ENCODE results near the gene ARSK.

ARSK gene

GRCh38 chr5:95531491-95531890 lies 23.4 kb upstream of the ARSK start:
- H3K9me3 ChIP-seq, result no peaks in the 10 kb centered on the region
- no peaks in the 10 kb centered on the region for H3K27me3 ChIP-seq
- no peaks in the 10 kb centered on the region for H3K4me1 ChIP-seq (ENCODE audit: control insufficient read depth in 1 of 2, insufficient read depth in 1 of 2, low read depth in 1 of 2, low read length in 1 of 2)
- H3K27ac ChIP-seq, result no peak overlapping the region
- H3K4me3 ChIP-seq (ENCODE audit: low read depth in 1 of 2, low read length in 1 of 2), result no peak overlapping the region
- peaks cover 43% of the 10 kb centered on the region for H3K36me3 ChIP-seq
- TF ChIP-seq, protein P1, sequence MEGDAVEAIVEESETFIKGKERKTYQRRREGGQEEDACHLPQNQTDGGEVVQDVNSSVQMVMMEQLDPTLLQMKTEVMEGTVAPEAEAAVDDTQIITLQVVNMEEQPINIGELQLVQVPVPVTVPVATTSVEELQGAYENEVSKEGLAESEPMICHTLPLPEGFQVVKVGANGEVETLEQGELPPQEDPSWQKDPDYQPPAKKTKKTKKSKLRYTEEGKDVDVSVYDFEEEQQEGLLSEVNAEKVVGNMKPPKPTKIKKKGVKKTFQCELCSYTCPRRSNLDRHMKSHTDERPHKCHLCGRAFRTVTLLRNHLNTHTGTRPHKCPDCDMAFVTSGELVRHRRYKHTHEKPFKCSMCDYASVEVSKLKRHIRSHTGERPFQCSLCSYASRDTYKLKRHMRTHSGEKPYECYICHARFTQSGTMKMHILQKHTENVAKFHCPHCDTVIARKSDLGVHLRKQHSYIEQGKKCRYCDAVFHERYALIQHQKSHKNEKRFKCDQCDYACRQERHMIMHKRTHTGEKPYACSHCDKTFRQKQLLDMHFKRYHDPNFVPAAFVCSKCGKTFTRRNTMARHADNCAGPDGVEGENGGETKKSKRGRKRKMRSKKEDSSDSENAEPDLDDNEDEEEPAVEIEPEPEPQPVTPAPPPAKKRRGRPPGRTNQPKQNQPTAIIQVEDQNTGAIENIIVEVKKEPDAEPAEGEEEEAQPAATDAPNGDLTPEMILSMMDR (IDR thresholded peaks at IDR 0.05), result no peak

- Histone ChIP-seq H3K27me3 (no peaks in the 10 kb centered on the region), H3K4me3 (ENCODE audit: low read depth in 1 of 2, low read length in 1 of 2) (no peak overlapping the region), H3K36me3 (peaks cover 47% of the 10 kb centered on the region), H3K9me3 (no peaks in the 10 kb centered on the region), H3K27ac (no peak overlapping the region), H3K4me1 (ENCODE audit: control insufficient read depth in 1 of 2, insufficient read depth in 1 of 2, low read depth in 1 of 2, low read length in 1 of 2) (no peaks in the 10 kb centered on the region)
- TF ChIP-seq, protein P1 (IDR thresholded peaks at IDR 0.05), result no peak
These were observed 22.5 kb upstream of the ARSK start for GRCh38 chr5:95532415-95532814.

DNA sequence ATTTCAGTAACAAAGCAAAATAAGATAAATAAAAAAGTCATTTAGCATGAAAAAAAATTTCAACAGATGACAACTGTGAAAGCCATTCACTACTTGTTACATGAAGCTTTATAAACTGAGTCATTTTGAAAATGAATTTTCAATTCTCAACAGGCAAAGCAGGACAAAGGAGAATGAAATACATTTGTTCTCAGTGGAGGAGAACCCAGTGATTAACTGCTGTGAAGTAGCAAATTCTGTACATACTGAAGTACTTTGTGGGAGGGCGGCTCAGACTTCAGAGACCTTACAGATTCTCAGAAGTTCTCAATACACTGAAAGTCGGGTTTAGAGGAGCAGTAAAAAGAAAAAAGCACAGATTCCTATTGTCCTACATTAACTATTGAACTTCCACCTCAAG lies 21.8 kb upstream of the ARSK start:
- H3K4me3 ChIP-seq (ENCODE audit: low read depth in 1 of 2, low read length in 1 of 2), result no peak overlapping the region
- H3K4me1 ChIP-seq (ENCODE audit: control insufficient read depth in 1 of 2, insufficient read depth in 1 of 2, low read depth in 1 of 2, low read length in 1 of 2), result no peaks in the 10 kb centered on the region
- no peaks in the 10 kb centered on the region for H3K9me3 ChIP-seq
- no peak overlapping the region for H3K27ac ChIP-seq
- no peaks in the 10 kb centered on the region for H3K27me3 ChIP-seq
- H3K36me3 ChIP-seq, result peaks cover 46% of the 10 kb centered on the region
- TF ChIP-seq, protein P1 (IDR thresholded peaks at IDR 0.05), result no peak

- no peak overlapping the region for H3K27ac ChIP-seq
- peaks cover 40% of the 10 kb centered on the region for H3K36me3 ChIP-seq
- no peaks in the 10 kb centered on the region for H3K27me3 ChIP-seq
- no peak overlapping the region for H3K4me3 ChIP-seq (ENCODE audit: low read depth in 1 of 2, low read length in 1 of 2)
- no peaks in the 10 kb centered on the region for H3K4me1 ChIP-seq (ENCODE audit: control insufficient read depth in 1 of 2, insufficient read depth in 1 of 2, low read depth in 1 of 2, low read length in 1 of 2)
- no peaks in the 10 kb centered on the region for H3K9me3 ChIP-seq
- TF ChIP-seq, protein P1 (IDR thresholded peaks at IDR 0.05), result no peak
These were observed 21.1 kb upstream of the ARSK start for GRCh38 chr5:95533761-95534160.

DNA sequence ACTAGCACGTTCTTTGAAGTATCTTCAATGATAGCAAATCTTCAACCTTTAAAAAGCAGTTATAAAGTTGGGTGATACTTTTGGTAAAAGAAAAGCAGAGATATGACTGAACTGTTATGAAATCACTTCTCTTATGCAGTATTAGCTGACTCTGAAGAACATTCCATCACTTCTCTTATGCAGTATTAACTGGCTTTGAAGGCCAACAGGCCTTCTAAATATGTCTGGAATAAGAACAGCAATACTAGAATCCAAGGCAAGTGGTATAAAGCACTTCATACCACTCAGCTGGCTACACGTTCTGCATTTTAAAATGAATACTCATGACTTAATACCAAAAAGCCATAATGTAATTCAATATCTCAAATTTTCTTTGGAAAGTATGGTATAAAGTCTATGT lies 17.4 kb upstream of the ARSK start:
- peaks cover 61% of the 10 kb centered on the region for H3K36me3 ChIP-seq
- no peaks in the 10 kb centered on the region for H3K9me3 ChIP-seq
- H3K4me1 ChIP-seq (ENCODE audit: control insufficient read depth in 1 of 2, insufficient read depth in 1 of 2, low read depth in 1 of 2, low read length in 1 of 2), result no peaks in the 10 kb centered on the region
- H3K4me3 ChIP-seq (ENCODE audit: low read depth in 1 of 2, low read length in 1 of 2), result no peak overlapping the region
- H3K27ac ChIP-seq, result no peak overlapping the region
- TF ChIP-seq, protein P1 (IDR thresholded peaks at IDR 0.05), result no peak
- H3K27me3 ChIP-seq, result no peaks in the 10 kb centered on the region
